NCI-H345 (cell line): ENCODE measurements around the gene MEGF6.

Experiments
- DNase-seq: peaks from one replicate; lab custom pipeline; 2025; lab: John Stamatoyannopoulos, UW

The MEGF6 gene

DNA sequence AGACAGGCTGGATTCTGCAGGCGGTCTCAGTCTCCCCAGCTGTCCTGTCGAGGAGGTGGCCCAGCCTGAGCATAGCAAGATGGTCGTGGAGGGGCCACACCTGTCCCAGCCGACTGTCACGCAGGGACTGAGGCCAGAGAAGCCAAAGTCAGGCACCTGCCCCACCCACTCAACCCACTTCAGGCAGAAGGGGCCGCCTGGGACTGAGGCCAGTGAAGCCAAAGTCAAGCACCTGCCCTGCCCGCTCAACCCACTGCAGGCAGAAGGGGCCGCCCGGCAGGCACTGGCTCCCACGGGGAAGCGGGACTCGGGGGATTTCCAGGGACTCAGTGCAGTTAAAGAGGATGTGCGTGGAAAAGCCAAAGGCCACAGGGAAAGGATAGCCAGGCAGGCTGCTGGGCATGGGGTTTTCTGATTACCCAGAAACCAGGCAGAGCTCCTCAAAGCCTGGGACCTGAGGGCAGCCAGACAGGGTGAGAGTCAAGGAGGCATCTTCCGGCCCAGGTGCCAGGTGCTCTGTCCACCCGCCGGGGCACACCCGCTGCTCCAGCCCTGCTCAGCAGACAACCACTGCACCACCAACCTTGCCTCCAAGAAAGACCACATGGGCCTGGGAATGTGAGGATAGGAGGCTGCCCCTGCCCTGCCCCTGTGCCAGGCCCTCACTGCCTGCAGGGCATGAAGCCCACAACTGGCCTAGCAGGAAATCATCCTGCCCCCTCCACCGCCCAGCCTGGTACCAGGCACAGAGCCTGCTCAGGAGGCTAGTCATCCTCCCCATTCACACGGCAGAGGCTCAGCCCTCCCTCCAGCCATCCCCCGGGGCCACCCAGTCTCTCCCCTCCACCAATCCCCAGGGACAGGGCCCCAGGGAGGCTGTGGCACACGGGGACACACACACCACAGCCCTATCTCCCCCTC, 41.0 kb downstream of the MEGF6 start:
- no peak for DNase-seq

DNA sequence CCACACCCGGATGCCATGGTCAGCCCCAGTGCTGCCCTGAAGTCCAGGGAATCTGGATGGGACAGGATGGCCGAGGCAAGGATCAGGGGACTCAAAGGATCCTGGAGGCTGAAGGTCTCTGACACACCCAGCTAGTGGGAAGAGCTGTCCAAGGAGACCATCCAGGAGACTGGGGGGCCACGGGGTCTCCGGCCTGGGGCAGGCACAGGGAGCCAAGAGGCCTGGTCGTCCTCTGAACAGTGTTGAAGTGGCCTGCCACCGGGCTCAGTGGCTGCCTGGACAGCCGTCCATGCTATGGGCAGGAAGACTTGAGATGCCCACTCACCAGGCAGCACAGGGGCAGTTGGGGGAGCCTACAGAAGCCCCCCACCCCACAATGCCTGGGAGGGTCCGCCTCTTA, 41.9 kb downstream of the MEGF6 start:
- DNase-seq = no peak

DNA sequence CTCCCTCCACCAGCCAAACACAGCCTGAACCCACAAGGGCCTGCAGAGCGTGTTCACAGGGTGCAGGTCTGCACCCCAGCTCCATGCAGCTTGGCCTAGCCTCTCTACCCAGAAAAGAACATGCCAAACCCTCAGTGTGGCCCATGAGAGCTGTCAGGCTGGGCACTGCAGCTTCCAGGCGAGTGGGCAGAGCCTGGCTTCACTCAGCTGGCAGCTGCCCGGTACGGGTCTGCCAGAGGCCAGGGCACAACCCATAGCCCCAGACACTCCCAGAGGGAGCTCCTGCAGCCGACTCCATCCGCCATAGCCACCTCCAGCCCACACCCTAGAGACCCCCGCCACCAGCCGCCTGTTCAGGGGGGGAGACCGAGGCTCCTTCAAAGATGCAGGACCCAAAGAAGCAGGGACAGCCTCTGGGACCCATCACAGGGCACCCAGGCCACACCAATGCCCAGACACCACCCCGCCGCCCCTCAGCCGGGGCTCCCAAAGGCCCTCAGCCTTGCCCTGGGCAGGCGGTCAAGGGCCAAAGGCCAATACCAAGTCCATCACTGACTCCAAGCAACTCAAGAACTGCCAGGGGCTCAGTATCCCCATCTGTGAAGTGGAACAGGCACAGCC, 42.4 kb downstream of the MEGF6 start:
- DNase-seq = no peak

DNA sequence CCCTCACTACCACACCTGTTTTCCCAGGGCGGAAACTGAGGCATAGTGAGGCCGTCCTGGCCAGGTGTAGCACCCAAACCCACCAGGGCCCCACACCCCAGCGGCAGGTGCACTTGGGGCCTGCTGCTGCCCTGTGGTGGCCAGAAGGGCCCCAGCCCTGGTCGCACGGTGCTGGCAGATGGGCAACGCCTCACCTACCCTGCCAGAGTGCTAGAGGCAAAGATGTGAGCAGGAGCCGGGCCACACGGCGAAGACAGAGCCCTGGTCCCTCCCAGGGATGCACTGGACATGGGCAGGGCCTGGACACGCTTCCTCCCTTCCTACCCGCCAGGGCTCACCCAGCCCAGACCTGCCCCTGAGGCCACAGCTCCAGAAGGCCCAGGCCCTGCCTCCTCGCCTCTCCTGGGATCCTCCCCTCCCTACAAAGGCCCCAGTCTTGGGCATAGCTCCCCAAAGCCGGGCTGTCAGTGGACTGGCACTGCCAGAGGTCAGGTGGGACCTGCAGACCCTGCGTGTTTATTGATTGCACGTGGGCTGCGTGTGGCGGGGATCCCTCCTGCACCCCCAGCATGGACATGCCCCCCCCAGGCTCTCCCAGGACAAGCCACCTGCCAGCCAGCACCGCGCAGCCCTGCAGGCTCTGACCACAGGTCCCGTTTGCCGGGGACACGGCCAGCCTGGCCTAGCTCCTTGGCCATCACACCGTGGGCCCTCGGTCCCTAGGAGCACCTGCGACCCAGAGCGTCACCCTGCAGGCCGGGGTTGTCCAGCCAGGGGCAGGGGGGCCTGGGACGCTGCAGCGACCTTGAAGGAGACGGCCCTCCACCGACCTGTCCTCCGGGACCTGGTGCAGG, 44.1 kb downstream of the MEGF6 start:
- DNase-seq = no peak

DNA sequence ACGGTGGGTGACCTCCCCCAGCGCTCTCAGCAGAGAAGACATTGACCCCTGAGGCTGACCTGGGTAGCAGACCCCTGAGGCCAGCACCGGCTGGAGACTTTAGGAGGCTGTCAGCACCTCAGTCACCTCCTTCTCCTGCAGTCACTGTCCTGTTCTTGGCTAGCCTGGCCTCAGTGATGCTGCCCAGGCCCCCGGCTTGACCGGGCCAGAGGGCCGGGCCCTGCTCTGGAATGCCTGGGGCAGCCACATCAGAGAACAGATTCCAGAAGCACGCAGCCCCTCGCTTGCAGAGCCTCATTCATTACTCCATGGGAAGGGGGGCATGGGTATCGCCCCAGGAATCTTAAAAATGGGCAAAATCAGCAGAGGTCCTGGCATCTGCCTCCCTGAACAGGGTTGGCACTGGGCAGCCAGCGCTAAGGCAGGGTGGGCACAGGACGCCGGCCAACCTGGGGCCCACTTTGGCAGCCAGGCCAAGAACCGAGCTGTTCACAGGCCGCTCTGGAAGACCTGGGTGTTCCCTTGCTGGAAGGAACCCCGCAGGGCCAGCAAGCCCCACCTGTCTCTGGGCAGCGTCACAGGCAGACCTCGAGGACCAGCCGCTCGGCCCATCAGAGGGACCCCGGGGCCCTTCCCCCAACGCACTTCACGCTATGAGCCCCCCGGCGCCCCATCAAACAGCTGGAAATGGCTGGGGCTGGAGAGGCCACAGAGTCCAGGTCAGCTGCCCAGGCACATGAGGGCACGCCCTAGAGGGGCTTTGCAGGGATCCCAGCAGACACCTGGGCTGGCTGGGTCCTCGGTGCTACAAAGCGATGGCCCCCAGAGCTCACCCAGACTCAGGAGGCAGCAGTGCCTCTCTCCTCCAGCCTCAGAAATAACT, 45.1 kb downstream of the MEGF6 start:
- no peak for DNase-seq

DNA sequence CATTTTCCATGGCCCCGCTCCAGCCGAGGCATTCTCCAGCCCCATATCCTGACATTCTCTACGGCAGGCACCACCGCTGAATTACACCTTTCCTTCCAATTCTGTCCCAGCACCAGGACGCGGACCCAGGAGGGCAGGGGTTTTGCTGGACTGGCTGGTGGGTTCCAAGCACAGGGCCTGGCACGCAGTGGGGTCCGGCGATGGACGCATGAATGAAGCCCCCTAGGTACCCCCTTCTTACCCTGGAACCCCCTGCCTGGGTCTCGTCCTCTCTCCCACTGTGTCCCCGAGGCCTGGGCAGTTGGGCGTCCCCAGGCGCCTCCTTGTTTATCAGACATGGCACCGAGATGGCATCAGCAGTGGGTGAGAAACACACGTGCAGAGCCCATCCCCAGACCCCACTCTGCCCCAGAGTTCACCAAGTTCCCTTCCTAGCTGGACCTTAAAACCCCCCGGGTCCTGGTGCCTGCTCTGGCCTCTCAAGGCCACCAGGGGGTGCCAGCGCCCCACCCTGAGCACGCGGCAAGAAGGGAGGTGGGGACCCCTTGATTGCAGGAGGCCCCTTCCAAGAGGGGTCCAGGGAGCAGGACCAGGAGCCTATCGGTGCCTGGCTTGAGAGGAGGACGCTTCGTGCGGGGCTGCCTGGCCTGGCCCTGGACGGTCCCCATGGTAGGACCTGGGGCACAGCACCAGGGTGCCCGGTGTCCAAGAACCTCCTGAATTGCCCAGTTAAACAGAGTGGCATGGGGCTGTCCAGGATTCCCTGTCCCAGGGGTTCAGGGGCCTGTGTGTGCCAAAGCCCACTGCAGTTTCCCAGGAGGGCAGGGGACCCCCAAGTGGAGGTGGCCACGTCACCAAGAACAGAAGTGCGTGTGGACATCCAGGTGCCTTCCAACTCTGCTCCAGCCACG, 46.1 kb downstream of the MEGF6 start:
- no peak for DNase-seq

DNA sequence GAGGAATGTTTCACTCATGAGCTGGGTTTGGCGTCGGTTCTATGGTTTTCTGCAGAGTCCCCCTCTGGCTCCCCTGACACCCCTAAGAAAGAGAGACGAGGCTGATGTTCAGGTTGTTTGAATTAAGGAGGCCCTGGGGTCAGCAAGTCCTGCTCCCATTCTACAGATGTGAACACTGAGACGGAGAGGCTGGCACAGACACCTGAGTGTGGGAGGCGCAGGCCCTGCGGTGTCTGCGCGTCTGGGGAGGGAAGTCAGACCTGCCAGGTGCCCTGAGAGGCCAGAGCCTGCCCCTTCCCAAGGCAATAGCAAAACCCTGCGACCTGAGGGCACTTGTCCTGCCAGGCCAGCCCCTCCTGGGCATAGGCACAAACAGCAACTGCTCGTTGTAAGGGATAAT, 47.7 kb downstream of the MEGF6 start:
- no peak for DNase-seq

DNA sequence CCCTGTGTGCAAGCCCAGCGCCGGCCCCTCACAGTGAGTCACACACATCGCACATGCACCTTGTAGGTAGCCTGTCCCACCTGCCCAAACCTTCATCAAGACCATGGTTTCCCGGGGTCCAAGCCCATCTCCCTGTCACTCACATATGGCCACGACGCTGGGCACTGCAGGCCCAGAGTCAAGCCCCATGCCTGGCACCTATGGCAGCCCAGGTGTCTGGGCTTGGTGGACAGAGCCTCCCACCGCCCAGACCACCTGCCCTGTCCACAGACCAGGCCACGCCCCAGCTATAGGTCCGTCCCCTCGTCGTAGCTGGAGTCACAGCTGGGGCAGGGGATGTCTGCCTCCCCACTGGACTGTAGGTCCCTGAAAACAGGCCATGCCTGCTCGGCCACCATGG, 48.2 kb downstream of the MEGF6 start:
- DNase-seq = no peak

DNA sequence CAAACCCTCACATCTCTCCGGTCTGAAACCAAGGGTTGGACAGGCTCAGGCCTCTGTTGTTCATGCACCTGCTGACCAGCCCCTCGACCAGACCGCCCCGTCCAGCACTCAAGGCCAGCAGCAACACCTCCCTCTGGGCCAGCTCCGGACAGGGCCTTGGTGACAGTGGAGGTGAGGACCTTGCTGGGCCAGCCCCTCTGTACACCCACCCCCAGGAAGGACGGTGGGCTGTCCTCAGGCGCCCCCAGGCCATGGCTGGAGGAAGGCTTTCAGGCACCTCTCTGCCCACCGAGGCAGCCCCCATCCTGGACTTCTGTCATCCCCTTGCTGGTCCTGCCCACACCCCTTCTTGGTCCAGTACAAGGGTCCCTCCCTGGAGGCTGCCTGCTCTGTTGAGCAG, 48.6 kb downstream of the MEGF6 start:
- DNase-seq = no peak

DNA sequence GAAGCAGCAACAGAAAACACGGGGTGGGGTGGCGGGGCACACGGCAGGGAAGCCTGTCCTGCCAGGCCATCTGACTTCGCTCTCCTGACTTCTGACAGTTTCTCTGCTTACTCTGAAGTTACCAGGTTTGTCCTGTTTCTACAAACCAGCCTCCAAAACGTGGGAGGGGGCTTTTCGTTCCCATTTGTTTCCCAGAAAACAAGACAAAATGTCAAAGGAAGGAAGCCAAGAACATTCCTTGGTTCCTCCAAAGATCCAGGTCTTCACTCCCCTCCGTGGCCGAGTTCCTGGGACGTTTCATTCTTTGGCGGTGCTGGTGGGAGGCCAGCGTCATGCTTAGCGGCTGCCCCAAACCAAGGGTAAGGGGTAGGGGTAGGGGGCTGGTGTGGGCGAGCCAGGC, 49.6 kb downstream of the MEGF6 start:
- DNase-seq = no peak

DNA sequence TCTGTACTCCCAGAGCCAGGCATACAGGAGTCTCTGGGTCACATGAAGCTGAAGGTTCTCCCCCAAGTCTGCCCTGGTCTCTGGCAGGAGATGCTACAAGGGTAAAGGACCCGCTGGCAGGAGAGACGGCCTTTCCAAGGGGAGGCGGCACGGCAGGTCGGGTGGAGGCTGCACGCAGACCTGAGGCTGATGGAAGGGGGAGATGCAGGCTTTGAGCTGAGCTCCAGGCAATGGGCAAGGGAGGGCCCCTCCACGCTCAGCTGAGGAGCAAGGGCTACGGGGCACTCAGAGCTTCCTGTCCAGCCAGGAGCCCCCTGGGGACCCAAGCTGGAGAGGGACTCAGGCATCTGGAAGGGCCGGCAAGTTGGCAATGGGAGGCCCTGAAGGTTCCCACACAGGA, 50.3 kb downstream of the MEGF6 start:
- no peak for DNase-seq

DNA sequence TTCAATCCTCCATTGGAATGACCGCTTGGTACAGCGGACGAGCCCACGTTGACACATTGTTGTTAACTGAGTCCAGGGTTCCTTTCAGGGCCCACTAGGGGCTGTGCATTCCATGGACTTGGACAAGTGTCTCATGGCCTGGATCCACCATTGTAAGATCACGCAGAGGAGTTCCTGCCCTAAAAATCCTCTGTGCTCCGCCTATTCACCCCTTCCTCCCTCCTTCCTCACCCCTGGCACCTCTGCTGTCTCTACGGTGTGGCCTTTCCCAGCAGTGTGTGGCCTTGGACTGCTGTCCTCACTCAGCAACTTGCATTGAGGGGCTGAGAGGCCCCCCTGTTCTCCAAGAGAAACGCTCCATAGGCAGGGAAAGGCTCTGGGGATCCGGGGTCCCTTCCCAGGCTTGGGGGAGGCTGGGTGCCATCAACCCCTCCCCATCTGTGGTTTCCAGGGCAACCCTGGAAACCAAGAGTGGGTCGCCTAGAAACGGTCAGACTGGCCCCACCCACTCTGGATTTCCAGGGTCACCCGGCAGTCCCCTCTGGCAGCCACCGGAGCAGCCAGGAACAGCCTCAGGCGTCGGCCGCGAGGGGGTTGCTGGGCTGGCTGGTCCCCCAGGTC, 50.9 kb downstream of the MEGF6 start:
- DNase-seq = no peak

DNA sequence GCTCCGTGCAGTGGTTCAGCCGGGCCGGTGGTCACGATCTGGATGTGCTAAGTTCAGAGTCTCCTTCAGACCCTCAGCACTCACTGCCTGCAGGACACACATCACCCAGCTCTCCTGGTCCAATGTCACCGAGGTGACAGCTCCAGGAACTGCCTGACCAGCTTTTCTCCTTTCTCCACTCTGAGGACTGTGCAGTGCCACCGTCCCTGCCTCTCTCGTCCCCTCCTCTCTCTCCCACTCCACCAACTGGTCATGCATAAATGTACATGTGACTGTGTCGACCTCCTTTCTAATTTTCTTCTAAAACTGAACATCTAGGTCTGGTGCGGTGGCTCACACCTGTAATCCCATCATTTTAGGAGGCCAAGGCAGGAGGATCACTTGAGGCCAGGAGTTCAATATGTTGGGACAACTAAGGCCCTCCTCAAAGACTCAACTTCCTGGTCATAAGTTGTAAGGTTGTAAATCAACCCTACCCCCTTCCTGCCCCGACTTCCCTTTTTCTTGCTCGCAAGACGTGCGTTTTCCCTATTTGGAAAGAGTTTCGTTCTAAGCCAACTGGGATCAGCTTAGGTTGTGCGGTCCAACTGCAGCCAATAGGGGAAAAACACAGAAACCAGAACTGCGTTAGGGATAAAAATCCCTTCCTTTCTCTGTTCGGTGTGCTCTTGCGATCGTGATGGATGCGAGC, 53.1 kb downstream of the MEGF6 start:
- no peak for DNase-seq

DNA sequence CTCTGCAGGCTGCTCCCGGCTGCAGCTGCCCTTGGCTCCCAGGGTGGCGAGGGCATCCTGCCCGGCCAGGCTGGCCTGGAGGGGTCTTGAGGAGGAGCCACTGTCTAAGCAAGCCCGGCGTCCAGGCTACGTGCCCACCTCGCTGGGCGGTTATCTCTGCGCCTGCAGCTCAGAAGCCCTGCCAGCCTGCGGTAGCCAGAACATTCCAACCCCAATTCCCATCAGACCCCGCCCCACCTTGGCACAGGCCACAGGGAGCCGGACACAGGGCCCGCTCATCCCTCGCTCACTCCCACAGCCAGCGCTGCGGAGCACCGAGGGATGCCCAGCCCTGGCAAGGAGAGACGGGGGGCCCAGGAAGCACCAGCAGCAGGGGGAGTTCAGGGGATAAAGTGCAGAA, 53.9 kb downstream of the MEGF6 start:
- DNase-seq = no peak

DNA sequence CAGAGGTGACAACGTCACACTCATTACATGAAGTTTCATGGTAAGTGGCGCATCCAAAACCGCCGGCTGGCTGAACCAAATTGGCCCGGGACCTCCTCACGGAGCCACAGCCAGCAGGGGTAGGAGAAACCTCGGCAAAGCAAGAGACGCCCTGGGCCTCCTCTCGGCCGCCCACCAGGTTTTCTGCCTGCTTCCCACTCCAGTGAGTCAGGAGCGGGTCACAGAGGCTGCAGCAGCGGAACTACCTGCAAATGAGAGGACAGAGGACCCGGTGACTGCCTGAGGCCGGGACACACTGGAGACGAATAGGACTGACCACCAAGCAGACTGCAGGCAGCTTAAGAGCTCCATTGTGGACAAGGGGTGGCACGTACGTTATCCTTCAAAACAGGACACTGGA, 55.0 kb downstream of the MEGF6 start:
- no peak for DNase-seq

DNA sequence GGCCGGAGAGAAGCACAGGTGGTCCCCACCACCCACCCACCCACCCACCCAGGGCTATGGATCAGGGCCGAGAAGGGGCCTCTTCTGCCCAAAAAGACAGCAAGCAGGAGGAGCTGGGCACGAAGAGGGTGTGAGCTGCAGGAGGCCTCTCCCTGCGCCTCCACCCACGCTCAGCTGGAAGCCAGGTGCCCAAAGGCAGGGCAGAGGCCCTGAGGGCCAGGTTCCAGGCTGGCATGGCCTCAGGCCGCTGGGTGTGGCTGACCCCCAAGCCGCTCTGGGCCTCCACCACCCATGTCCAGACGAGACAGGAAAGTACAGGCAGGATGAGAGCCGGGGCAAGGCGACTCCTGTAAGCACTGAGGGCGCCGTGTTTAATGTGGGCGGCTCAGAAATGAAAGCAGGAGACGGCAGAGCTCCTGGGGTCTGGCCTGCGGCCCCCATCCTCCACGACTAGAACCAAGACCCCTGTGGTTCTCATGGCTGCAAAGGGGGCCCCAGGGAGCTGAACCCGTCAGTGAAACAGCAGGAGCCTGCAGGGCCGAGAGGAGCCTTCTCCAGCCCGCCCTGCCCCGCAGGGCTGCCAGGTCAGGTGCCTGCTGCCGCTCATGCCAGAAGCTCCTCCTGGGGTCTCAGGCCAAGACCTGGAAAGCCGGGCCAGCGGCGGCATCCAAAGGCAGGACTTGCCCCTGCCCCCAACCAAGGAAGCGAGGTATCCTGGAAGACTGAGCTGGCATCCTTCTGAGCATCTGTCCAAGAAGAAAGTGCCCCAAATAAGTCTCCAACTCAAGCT, 56.0 kb downstream of the MEGF6 start:
- no peak for DNase-seq

DNA sequence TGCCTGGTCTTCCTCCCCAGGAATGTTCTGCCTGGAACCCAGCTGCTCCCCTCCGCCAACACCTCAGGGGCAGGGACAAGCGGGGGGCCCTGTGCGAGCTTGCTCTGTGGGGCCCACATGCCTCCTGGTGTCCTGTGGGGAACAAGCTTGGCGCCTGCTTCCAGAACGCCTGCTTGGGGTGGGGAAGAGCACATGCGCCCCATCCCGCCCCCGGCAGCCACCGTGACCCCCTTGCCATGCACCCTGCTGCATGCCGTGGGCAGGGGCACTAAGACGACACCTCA, 57.4 kb downstream of the MEGF6 start:
- no peak for DNase-seq

DNA sequence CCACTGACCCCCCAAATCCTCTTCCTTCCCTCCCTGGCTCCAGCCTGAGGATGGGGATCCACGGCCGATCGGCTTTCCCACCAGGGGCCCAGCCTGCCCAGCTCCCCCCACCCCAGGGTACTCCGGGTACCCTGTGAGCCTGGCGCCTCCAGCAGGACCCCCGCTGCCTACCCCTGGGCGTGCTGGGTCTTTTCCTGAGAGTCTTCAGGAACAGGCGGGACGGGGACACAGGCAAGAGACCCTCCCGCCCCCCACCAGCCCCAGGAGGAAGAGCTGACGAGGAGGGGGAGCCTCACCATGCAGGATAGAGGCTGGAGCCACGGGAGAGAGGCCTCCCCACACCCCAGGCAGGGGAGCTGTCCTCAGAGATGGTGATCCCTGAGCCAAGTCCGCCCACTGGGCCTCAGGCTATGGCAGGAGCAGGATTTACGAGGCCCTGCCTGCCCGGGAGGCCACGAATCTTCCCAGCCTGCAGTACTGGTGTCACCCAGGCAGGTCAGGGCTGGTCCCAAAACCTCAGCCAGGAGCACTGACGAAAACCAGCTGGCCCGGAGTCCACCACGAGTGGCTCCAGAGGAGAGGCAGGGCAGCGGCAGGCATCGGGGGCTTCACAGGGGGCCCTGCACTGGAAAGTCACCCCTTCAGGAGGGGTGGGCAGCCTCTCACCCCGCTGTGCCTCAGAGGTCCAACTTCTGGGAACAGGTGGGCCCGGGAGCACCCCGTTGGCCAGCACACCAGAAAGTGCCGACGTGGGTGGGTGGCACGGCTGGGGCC, 58.0 kb downstream of the MEGF6 start:
- no peak for DNase-seq
